Measurements from ENCODE around the gene HMGXB3. TPM values are rescaled to one million over a fixed set of nuclear protein-coding genes. Genes with fewer than 3 reads are reported as not detected.

The HMGXB3 gene
- total and polyA plus RNA-seq, 2 of the 13 experiments (the other 11 are each of a cell fraction or from before 2014, with no cell fraction given), result 18.8 to 23.8 TPM

DNA sequence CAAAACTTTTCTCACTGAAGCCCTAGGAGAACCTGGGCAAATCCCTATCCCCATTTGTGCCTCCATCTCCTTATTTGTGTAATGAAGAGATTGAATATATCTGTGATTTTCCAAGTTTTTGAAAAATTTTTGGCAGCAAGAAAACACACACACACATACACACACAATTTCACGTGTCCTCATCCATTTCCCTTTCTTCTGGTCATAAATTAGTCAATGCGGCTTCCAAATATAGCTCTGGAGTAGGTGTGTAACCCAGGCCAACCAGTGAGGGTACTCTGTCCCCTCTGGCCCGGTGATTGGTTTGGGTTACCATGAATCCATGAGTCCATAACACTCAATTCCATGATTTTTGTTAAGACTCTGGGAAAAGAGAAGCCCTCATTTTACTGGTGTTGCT lies 73.1 kb downstream of the HMGXB3 start (continued):
- TF ChIP-seq CEBPZ (IDR thresholded peaks at IDR 0.05; ENCODE audit: low read length) (no peak), ATF5 (CRISPR knock-in tag; IDR thresholded peaks at IDR 0.05; ENCODE audit: low read depth) (no peak), ZBTB7A (CRISPR knock-in tag; IDR thresholded peaks at IDR 0.05) (no peak), FOXA3 (CRISPR knock-in tag; IDR thresholded peaks at IDR 0.05) (no peak), CREM (IDR thresholded peaks at IDR 0.05) (no peak), CREM (CRISPR knock-in tag; IDR thresholded peaks at IDR 0.05) (no peak)

DNA sequence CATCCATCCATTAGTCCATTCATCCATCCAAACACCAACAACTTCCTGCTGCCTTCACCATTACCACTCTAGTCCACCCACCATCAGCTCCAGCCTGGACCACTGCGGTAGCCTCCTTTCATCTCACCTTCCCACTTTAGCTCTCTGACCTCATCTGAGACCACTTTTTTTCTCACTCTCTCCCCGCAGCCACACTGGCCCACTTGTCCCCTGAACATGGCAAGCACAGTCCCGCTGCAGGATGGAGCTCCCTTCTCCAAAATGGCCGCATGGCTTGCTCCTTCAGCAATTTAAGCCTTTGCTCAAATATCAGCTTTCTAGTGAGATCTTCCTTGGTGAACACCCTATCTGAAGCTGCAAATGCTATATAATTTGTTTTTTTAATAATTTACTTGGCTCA lies 74.7 kb downstream of the HMGXB3 start:
- Histone ChIP-seq H3K9ac (ENCODE audit: insufficient read depth, low read depth, low read length) (no peak overlapping the region), H2AFZ (ENCODE audit: low read length) (no peak overlapping the region), H3K9me3 (ENCODE audit: low read length) (no peaks in the 10 kb centered on the region), H3K36me3 (replicated peaks in 1 of 2; ENCODE audit: control insufficient read depth in 1 of 2, insufficient read depth in 2 of 2, low read length in 2 of 2) (no peaks in the 10 kb centered on the region), H3K4me3 (replicated peaks in 1 of 3; ENCODE audit: insufficient read depth in 1 of 3, low read depth in 2 of 3, low read length in 3 of 3) (no peak overlapping the region), H3K4me1 (ENCODE audit: insufficient read depth, low read length) (peaks cover 19% of the 10 kb centered on the region), H3K27ac (ENCODE audit: extremely low read length, insufficient read depth, low read length) (no peak overlapping the region), H4K20me1 (ENCODE audit: insufficient read depth, low read length) (no peaks in the 10 kb centered on the region), H3K79me2 (ENCODE audit: insufficient read depth, low read length) (no peaks in the 10 kb centered on the region), H3K4me2 (ENCODE audit: low read depth, low read length) (no peak overlapping the region), H3K27me3 (ENCODE audit: control insufficient read depth in 1 of 2, insufficient read depth in 2 of 2, low read length in 2 of 2) (peaks cover 3 to 38% of the 10 kb centered on the region in 2 experiments; a peak in 4 of 5 replicates)
- FAIRE-seq (no peak), DNase-seq (ENCODE audit: low spot score) (no peak), ATAC-seq (no peak)
- in situ Hi-C loops (cut with HindIII; ENCODE audit: extremely low pct_ligation_motif_present, low pct_unique_long_range_greater_than_20kb), result no loop called here
- intact Hi-C loops (cut with micrococcal nuclease; ENCODE audit: unreplicated experiment), result no loop called here
- CTCF ChIA-PET (ENCODE audit: low intra/inter-chr PET ratio, low total read pairs), result no interaction called here
- POLR2A ChIA-PET, result no interaction called here
- BruUV-seq (replicated peaks), result no TSS peak
- WGBS (ENCODE audit: low lambda C conversion rate), result 29% methylated on average over 4 of the region's 4 CpGs
- TF ChIP-seq PHB2 (IDR thresholded peaks at IDR 0.05; ENCODE audit: partially characterized antibody), result no peak
- TF ChIP-seq NR0B2 (CRISPR knock-in tag; IDR thresholded peaks at IDR 0.05), result no peak
- no peak for TF ChIP-seq ZNF260 (CRISPR knock-in tag; IDR thresholded peaks at IDR 0.05; ENCODE audit: borderline replicate concordance, low read depth)
- no peak for TF ChIP-seq MLX (CRISPR knock-in tag; IDR thresholded peaks at IDR 0.05)
- TF ChIP-seq BORCS8-MEF2B (CRISPR knock-in tag; IDR thresholded peaks at IDR 0.05), result no peak
